Right cardiac atrium (tissue), 5 donors: ENCODE results near the gene SEMA4F. TPM values are rescaled to one million over a fixed set of nuclear protein-coding genes. Genes with fewer than 3 reads are reported as not detected.
"Not testable (repeated sequence)": the region's sequence is repeated elsewhere in the genome, so short reads cannot be mapped to it uniquely, and the experiment has no call there.

Experiments used
- ATAC-seq, 2 donors: fragments of 200-7000 bp; cut with Tn5 transposase; one replicate each; pipeline versions ENCODE4 v1.8.0 to v1.9.1; 2020; ENCODE audit warnings: moderate library complexity in 2 of 2, mild to moderate bottlenecking in 1 of 2
- DNase-seq, 3 donors: peaks; one replicate each; pipeline ENCODE4 v3.0.0-alpha.2; 2020
- H3K27ac ChIP-seq: one replicate; pipeline ENCODE4 v1.5.1; 2013; ENCODE audit warnings: mild to moderate bottlenecking, low read length, control low read depth, moderate library complexity
- H3K27me3 ChIP-seq: one replicate; pipeline ENCODE4 v1.6.1; 2013; ENCODE audit not compliant: control insufficient read depth, insufficient read depth
- H3K4me1 ChIP-seq: one replicate; pipeline ENCODE4 v1.6.1; 2013; ENCODE audit warnings: low read length; ENCODE audit not compliant: control insufficient read depth, insufficient read depth
- H3K4me3 ChIP-seq: one replicate; pipeline ENCODE4 v1.5.1; 2013; ENCODE audit warnings: low read length, control low read depth
- H3K9me3 ChIP-seq: one replicate; pipeline ENCODE4 v1.6.1; 2013; ENCODE audit warnings: low read length; ENCODE audit not compliant: control insufficient read depth
- WGBS: extraction: QIAGEN DNeasy Blood & Tissue Kit; methylation state at CpG from one replicate; pipeline ENCODE4 v1.1.7; 2013; 5-methylcytosine and 5-hydroxymethylcytosine counted together
- intact Hi-C, 4 donors: fragments of 100-400 bp; cut with DNase I; formaldehyde crosslinking; loops; one replicate each; pipeline versions ENCODE4 v1.11.0 to v1.14.0; 2022 to 2023
- long read RNA-seq, 4 donors: library from polyadenylated mRNA; unstranded; transcript quantifications; one replicate each; pipeline ENCODE4 v2.0.0, GENCODE V29; 2020 to 2021
- polyA plus RNA-seq: library from polyadenylated mRNA; stranded (reverse); fragments of 200-250 nt; gene quantifications from one replicate; pipeline ENCODE4 v1.2.3, GENCODE V29; 2013
- total RNA-seq, 4 donors: library from RNA; stranded (reverse); fragmentation: NEBNext Ultra II Directional; extraction: Animal tissue kit (Norgen Biotek cat#: 25700); gene quantifications; one replicate each; pipeline ENCODE4 v1.2.1, GENCODE V29; 2021
- donor health status: healthy with polysubstance abuse.
- donor health status: DM: no; HTN: yes; CAD: no.
- donor health status: DM: no; HTN: no; CAD: no.
- donor health status: DM: no; HTN: yes; CAD: no; lungs with severe emphysema.
- donor health status: DM: yes; HTN: yes; CAD: no.

SEMA4F gene, protein sequence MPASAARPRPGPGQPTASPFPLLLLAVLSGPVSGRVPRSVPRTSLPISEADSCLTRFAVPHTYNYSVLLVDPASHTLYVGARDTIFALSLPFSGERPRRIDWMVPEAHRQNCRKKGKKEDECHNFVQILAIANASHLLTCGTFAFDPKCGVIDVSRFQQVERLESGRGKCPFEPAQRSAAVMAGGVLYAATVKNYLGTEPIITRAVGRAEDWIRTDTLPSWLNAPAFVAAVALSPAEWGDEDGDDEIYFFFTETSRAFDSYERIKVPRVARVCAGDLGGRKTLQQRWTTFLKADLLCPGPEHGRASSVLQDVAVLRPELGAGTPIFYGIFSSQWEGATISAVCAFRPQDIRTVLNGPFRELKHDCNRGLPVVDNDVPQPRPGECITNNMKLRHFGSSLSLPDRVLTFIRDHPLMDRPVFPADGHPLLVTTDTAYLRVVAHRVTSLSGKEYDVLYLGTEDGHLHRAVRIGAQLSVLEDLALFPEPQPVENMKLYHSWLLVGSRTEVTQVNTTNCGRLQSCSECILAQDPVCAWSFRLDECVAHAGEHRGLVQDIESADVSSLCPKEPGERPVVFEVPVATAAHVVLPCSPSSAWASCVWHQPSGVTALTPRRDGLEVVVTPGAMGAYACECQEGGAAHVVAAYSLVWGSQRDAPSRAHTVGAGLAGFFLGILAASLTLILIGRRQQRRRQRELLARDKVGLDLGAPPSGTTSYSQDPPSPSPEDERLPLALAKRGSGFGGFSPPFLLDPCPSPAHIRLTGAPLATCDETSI
- total RNA-seq (1 to 10 TPM; 3.7 to 5.3 (median 4.2) TPM), polyA plus RNA-seq (1.7 TPM)
- long read RNA-seq, donor 1, full-length matches to known transcripts, result 7 of 13 reads
- long read RNA-seq, donor 1, partial matches to known transcripts, result 0 of 13 reads
- long read RNA-seq, donor 1, other reads (novel, unspliced or antisense), result 6 of 13 reads
- long read RNA-seq, donor 2, full-length matches to known transcripts, result 5 of 9 reads
- long read RNA-seq, donor 2, partial matches to known transcripts, result 3 of 9 reads
- long read RNA-seq, donor 2, other reads (novel, unspliced or antisense), result 1 of 9 reads
- long read RNA-seq, donor 3, full-length matches to known transcripts, result 5 of 9 reads
- long read RNA-seq, donor 3, partial matches to known transcripts, result 1 of 9 reads
- long read RNA-seq, donor 3, other reads (novel, unspliced or antisense), result 3 of 9 reads
- long read RNA-seq, donor 4, full-length matches to known transcripts, result 4 of 7 reads
- long read RNA-seq, donor 4, partial matches to known transcripts, result 2 of 7 reads
- long read RNA-seq, donor 4, other reads (novel, unspliced or antisense), result 1 of 7 reads

DNA sequence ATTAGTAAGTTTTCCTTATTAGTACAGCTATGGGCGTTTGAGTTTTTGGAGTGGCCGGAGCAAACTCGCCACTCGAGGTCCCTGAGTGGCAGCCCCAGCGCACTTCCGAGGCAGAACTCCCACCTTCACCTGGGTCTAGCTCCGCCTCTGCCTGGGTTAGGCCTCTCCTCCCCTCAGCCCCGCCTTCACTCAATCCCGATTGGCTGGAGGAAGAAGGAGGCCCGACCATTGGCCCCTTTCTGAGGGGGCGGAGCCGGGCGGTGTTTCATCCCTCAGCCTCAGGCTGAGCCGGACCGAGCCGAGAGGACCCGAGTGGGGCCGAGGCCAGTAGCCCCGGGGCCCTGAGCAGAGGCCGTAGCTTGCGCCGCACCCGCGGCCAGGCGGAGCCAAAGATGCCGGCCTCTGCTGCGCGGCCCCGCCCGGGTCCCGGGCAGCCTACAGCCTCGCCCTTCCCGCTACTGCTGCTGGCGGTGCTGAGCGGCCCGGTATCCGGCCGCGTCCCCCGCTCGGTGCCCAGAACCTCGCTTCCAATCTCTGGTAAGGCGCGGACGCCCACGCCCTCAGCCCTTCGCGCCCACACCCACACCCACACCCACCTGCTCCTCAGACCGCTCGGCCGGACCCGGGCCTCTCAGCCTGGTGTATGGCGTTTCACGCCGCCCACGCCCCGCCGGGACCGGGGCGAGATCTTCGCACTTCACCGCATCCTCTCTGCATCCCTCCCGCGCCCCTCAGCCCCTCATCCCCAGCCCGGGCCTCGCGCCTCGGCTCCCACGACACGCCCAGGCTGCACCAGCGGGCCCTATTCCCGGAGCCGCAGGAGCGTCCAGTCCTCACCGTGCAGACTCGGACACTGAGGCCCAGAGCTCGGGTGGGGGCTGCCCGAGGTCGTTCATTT lies at the start of gene SEMA4F:
Gene SEMA4F (plus strand): TSS at position 263 of the 898 bp plus-strand sequence. CDS start 130 bp downstream, at position 393.
- ATAC-seq, result peak; percentile 99 to 100
- Histone ChIP-seq H3K27ac (no peak within 1 kb of the TSS), H3K4me3 (peak within 1 kb of the TSS; percentile 60), H3K9me3 (no peaks in the 10 kb centered on the region), H3K27me3 (no peaks in the 10 kb centered on the region), H3K4me1 (no peaks in the 10 kb centered on the region)
- DNase-seq, result peak; percentile 97 to 99 (median 98)
- WGBS, result under 1% methylated on average over 79 of the region's 79 CpGs
- intact Hi-C loops, result no loop called here

GRCh38 chr2:74606927-74607326 lies 47.1 kb upstream of the SEMA4F start:
- H3K4me3 ChIP-seq, result no peak overlapping the region
- H3K9me3 ChIP-seq, result no peaks in the 10 kb centered on the region
- ATAC-seq (no peak), DNase-seq (no peak)
- no peak overlapping the region for H3K27ac ChIP-seq
- WGBS, result 58% methylated on average over 5 of the region's 5 CpGs
- no peaks in the 10 kb centered on the region for H3K4me1 ChIP-seq
- no peaks in the 10 kb centered on the region for H3K27me3 ChIP-seq
- intact Hi-C loops, result no loop called here

DNA sequence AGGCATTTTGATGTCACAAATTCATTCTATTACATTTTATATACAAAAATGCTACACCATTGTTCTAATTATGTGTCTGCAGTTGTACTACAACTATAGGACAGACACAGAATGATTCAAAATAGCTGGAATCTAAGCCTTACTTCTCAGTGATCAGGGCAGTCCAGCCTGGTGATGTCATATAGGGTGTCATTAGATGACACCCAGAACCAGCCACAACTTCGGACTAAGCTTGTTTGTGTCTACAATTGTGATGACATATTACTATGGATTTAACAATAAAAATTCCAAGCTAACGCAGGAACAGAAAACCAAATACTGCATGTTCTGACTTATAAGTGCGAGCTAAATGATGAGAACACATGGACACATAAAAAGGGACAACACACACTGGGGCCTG lies 36.9 kb upstream of the SEMA4F start:
- intact Hi-C loops, result no loop called here
- no peak overlapping the region for H3K27ac ChIP-seq
- 80% methylated on average over 3 of the region's 3 CpGs for WGBS
- ATAC-seq (no peak), DNase-seq (no peak)
- no peaks in the 10 kb centered on the region for H3K27me3 ChIP-seq
- no peaks in the 10 kb centered on the region for H3K9me3 ChIP-seq
- H3K4me3 ChIP-seq, result no peak overlapping the region
- H3K4me1 ChIP-seq, result no peaks in the 10 kb centered on the region

DNA sequence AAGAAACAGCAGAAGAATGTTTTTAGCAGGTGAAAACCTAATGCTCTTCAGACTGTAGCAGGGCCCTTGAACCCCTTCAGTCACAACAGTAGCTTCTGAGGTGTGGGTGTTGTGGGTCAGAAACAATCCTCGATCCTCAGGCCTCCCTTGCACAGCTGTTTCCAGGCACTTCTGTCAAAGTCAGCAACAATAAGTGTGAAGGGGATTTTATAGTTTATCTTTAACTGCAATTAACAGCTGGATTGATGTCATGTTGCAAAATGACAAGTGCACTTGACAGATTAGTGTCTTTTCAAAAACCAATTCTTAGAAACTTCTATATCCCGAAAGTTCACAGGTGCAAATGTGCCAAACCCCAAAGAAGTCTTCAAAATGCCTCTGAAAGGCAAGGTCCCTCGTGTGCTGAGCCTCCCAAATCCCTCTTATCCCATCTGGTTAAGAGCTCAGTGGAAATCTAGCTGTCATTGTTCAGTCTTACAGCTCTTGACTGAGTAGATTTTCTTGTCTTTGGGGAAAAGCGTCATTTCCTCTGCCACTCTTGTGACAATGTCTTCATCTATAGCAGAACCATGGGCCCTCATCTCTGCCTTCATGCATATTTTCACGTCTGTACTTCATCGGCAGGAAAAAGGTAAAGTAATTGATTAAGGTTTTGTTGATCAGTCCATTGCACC lies 35.5 kb upstream of the SEMA4F start:
- ATAC-seq (no peak), DNase-seq (no peak)
- no peaks in the 10 kb centered on the region for H3K4me1 ChIP-seq
- no peak overlapping the region for H3K27ac ChIP-seq
- no peaks in the 10 kb centered on the region for H3K27me3 ChIP-seq
- 71% methylated on average over 6 of the region's 6 CpGs for WGBS
- intact Hi-C loops, result no loop called here
- no peak overlapping the region for H3K4me3 ChIP-seq
- no peaks in the 10 kb centered on the region for H3K9me3 ChIP-seq

DNA sequence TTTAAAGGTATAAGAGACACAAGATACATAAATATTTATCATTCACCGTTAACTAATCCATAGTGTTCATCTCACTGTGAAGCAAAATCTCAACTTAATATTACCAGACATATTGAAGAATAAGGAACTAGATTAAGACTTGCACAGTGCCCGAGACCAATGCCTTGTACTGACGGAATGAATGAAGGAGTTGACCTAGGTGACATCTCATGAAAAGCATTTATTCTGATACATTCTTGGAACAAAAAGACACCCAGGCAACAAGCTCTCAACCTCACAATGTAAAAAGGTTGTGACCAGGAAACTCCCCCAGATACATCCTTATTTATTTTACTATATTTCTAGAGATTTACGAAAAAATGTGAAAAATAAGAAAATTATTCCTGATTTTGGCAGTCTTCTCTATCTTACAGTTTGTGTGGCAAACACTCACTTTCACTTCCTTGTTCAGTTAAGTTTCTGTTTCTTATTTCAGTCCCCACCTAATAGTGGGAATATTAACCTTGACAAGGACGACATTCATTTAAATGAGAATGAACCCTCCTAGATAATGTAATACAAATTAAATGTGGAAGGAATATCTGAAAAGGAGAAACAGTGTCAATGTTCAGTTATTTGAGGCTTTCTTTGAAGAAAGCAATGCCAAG lies 34.3 kb upstream of the SEMA4F start:
- Histone ChIP-seq H3K4me1 (no peaks in the 10 kb centered on the region), H3K27ac (no peak overlapping the region), H3K4me3 (no peak overlapping the region), H3K27me3 (no peaks in the 10 kb centered on the region), H3K9me3 (no peaks in the 10 kb centered on the region)
- ATAC-seq (no peak), DNase-seq (no peak)
- intact Hi-C loops, result no loop called here
- 80% methylated on average over 5 of the region's 5 CpGs for whole genome bisulfite sequencing

- H3K9me3 ChIP-seq, result no peaks in the 10 kb centered on the region
- H3K4me3 ChIP-seq, result no peak overlapping the region
- H3K27me3 ChIP-seq, result no peaks in the 10 kb centered on the region
- DNase-seq (no peak), ATAC-seq (no peak)
- H3K4me1 ChIP-seq, result no peaks in the 10 kb centered on the region
- intact Hi-C loops, result no loop called here
- 86% methylated on average over 12 of the region's 12 CpGs for WGBS
- no peak overlapping the region for H3K27ac ChIP-seq
Measured at GRCh38 chr2:74620671-74621070, 33.4 kb upstream of the SEMA4F start.

DNA sequence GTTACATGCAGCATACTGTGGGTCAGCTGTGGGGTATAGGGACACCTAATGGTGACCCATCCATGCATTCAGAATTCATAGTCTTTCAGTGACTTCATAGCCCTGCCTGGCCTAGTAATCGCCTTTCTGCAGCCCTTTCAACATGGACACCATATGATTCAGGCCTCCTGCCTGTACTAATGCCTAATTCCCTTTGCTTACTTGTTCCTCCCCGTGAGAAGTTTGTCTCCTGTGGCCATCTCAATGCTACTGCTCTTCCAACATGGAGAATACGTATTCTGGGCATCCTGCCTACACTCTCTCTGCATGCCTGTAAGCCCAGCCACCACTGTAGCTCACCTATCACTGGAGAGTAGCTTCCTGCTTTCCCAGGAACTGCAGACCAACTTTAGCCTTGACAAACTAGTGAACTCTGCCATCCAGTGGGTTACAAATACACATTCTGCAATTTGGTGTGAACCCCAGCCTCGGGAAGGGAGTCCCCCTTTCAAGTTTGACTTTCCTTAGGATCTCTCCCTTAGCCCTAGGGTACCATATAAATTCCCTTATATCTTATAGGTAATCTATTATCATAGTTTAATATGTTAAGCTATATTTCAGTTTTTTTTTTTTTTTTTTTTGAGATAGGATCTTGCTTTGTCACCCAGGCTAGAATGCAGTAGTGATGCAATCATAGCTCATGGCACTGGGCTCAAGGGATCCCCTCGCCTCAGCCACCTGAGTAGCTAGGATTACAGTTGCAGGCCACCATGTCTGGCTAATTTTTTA lies 28.2 kb upstream of the SEMA4F start:
- H3K9me3 ChIP-seq, result no peaks in the 10 kb centered on the region
- no peak overlapping the region for H3K4me3 ChIP-seq
- H3K27me3 ChIP-seq, result no peaks in the 10 kb centered on the region
- ATAC-seq, result no peak
- no peaks in the 10 kb centered on the region for H3K4me1 ChIP-seq
- DNase-seq, result no peak
- intact Hi-C loops, result no loop called here
- WGBS, result 80% methylated on average over 5 of the region's 5 CpGs
- no peak overlapping the region for H3K27ac ChIP-seq

DNA sequence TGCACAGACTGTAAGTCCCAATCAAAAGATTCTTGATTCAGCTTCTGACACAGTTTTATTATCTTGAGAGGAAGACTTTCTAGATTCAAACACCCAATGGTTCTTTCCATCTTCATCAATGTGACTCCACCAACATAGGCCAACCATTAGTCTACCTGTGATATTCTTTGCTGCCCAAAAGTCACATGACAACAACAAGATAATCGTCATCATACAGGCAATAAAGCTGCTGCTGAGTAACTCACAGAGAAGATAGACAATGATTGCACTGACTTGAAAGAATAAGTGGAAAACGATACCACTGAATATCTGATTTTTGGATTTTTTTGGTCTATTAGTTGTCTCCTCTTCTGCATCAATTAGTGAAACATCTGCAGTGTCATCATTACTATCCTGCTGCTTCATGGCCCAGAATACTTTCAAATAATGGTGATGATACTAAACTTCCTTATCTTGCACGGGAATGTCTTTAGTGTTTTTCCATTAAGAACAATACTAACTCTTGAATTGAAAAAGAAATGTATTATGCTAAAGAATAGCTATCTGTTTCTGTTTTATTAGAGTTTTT lies 25.4 kb upstream of the SEMA4F start:
- WGBS, result 66% methylated on average over 3 of the region's 3 CpGs
- DNase-seq (no peak), ATAC-seq (no peak)
- Histone ChIP-seq H3K27me3 (no peaks in the 10 kb centered on the region), H3K4me1 (no peaks in the 10 kb centered on the region), H3K27ac (no peak overlapping the region), H3K4me3 (no peak overlapping the region), H3K9me3 (no peaks in the 10 kb centered on the region)
- intact Hi-C loops, result no loop called here

DNA sequence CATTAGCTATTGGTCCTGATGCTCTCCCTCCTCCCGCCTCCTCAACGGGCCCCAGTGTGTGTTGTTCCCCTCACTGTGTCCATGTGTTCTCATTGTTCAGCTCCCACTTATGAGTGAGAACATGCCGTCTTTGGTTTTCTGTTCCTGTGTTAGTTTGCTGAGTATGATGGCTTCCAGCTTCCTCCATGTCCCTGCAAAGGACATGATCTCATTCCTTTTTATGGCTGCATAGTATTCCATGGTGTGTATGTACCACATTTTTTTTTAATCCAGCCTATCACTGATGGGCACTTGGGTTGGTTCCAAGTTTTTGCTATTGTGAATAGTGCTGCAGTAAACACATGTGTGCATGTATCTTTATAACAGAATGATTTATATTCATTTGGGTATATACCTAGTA lies 23.6 kb upstream of the SEMA4F start:
- H3K27me3 ChIP-seq, H3K4me3 ChIP-seq, DNase-seq, H3K27ac ChIP-seq, H3K9me3 ChIP-seq, ATAC-seq, H3K4me1 ChIP-seq, intact Hi-C loops: not testable (repeated sequence)
- 96% methylated on average over 3 of the region's 3 CpGs for WGBS
